ENCODE results near the gene CBLL1. TPM values are rescaled to one million over a fixed set of nuclear protein-coding genes. Genes with fewer than 3 reads are reported as not detected.

The CBLL1 gene
- total RNA-seq, 1 donor from 2014 or later: 20.0 TPM

GRCh38 chr7:107742678-107743566 lies 1.0 kb upstream of the CBLL1 start:
- no peak for DNase-seq (ENCODE audit: low spot score)

GRCh38 chr7:107744345-107744750 lies 406 bp downstream of the CBLL1 start:
- no peak for DNase-seq (ENCODE audit: low spot score)

- no peak for DNase-seq (ENCODE audit: low spot score)
Observed at GRCh38 chr7:107746006-107746405, 2.1 kb downstream of the CBLL1 start.

- no peak for DNase-seq (ENCODE audit: low spot score)
Observed at GRCh38 chr7:107751113-107751512, 7.2 kb downstream of the CBLL1 start.

GRCh38 chr7:107754642-107755041 lies 10.7 kb downstream of the CBLL1 start:
- no peak for DNase-seq (ENCODE audit: low spot score)

GRCh38 chr7:107758667-107759066 lies 14.7 kb downstream of the CBLL1 start:
- no peak for DNase-seq (ENCODE audit: low spot score)

GRCh38 chr7:107767391-107767790 lies 23.4 kb downstream of the CBLL1 start:
- no peak for DNase-seq (ENCODE audit: low spot score)

GRCh38 chr7:107768263-107768662 lies 24.3 kb downstream of the CBLL1 start:
- DNase-seq (ENCODE audit: low spot score): no peak

GRCh38 chr7:107773027-107773426 lies 29.1 kb downstream of the CBLL1 start:
- no peak for DNase-seq (ENCODE audit: low spot score)

- DNase-seq (ENCODE audit: low spot score): no peak
Observed at GRCh38 chr7:107777702-107778101, 33.8 kb downstream of the CBLL1 start.

GRCh38 chr7:107778283-107778682 lies 34.3 kb downstream of the CBLL1 start:
- no peak for DNase-seq (ENCODE audit: low spot score)

- no peak for DNase-seq (ENCODE audit: low spot score)
Observed at GRCh38 chr7:107779647-107780099, 35.7 kb downstream of the CBLL1 start.

- no peak for DNase-seq (ENCODE audit: low spot score)
Observed at GRCh38 chr7:107782374-107782773, 38.4 kb downstream of the CBLL1 start.

- DNase-seq (ENCODE audit: low spot score): no peak
Observed at GRCh38 chr7:107783648-107784047, 39.7 kb downstream of the CBLL1 start.

- DNase-seq (ENCODE audit: low spot score): no peak
Observed at GRCh38 chr7:107785170-107785569, 41.2 kb downstream of the CBLL1 start.

GRCh38 chr7:107785926-107786325 lies 42.0 kb downstream of the CBLL1 start:
- peak; percentile 62 for DNase-seq (ENCODE audit: low spot score)

- DNase-seq (ENCODE audit: low spot score): no peak
Observed at GRCh38 chr7:107788216-107788615, 44.3 kb downstream of the CBLL1 start.

- no peak for DNase-seq (ENCODE audit: low spot score)
Observed at GRCh38 chr7:107788662-107789061, 44.7 kb downstream of the CBLL1 start.

- no peak for DNase-seq (ENCODE audit: low spot score)
Observed at GRCh38 chr7:107789647-107790046, 45.7 kb downstream of the CBLL1 start.

GRCh38 chr7:107792364-107792763 lies 48.4 kb downstream of the CBLL1 start:
- no peak for DNase-seq (ENCODE audit: low spot score)

- no peak for DNase-seq (ENCODE audit: low spot score)
Observed at GRCh38 chr7:107799647-107800264, 55.8 kb downstream of the CBLL1 start.

GRCh38 chr7:107803009-107803610 lies 59.2 kb downstream of the CBLL1 start, which contains the start of gene SLC26A3:
Gene SLC26A3 (minus strand): TSS chr7:107803223. CDS start chr7:107794509, 8,714 bp downstream.
- DNase-seq (ENCODE audit: low spot score): no peak
